OCI-LY7 (cell line): ENCODE data around the gene PAOX.

ENCODE experiments used
- EZH2phosphoT487 ChIP-seq: fragments of 200-600 bp; sonication (generic); IDR thresholded peaks from 2 replicates; pipeline ENCODE4 v1.6.1; 2018; ENCODE audit warnings: low read depth, borderline replicate concordance, mild to moderate bottlenecking, mixed run types, antibody characterized with exemption, low read length, moderate library complexity, mixed read lengths
- TF ChIP-seq, protein P1 (sequence below): fragments of 200-600 bp; sonication (generic); conservative IDR thresholded peaks from 2 replicates; pipeline ENCODE4 v1.5.1; 2014; ENCODE audit warnings: mild to moderate bottlenecking, antibody characterized with exemption, low read length, moderate library complexity, mixed read lengths

DNA sequence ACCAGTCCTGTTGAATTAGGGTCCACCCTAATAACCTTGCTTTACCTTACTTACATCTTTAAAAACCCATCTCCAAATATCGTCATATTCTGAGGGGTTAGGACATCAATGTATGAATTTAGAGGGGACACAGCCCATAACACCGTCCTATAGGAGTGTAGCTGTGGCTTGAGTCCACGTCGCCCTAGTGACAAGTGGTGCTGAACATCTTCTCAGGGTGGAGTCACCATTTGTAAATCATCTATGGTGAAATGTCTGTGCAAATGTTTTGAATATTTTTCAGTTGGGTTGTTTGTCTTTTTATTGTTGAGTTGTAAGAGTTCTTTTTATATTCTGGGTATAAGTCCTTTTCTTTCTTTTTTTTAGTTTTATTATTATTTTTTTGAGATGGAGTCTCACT, 37.1 kb upstream of the PAOX start:
- TF ChIP-seq, protein P1, sequence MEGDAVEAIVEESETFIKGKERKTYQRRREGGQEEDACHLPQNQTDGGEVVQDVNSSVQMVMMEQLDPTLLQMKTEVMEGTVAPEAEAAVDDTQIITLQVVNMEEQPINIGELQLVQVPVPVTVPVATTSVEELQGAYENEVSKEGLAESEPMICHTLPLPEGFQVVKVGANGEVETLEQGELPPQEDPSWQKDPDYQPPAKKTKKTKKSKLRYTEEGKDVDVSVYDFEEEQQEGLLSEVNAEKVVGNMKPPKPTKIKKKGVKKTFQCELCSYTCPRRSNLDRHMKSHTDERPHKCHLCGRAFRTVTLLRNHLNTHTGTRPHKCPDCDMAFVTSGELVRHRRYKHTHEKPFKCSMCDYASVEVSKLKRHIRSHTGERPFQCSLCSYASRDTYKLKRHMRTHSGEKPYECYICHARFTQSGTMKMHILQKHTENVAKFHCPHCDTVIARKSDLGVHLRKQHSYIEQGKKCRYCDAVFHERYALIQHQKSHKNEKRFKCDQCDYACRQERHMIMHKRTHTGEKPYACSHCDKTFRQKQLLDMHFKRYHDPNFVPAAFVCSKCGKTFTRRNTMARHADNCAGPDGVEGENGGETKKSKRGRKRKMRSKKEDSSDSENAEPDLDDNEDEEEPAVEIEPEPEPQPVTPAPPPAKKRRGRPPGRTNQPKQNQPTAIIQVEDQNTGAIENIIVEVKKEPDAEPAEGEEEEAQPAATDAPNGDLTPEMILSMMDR: no peak
- no peak for TF ChIP-seq EZH2phosphoT487
